A549 (cell line): ENCODE results near the gene ASB7.

Experiments
- BHLHE40 ChIP-seq: IDR thresholded peaks from 2 replicates; pipeline ENCODE4 v1.6.1; 2012; ENCODE audit warnings: low read depth, low read length, inconsistent platforms
- HMGXB4 ChIP-seq: fragments of 250-450 bp; sonication (Bioruptor Pico); IDR thresholded peaks from 2 replicates; pipeline ENCODE4 v1.5.0; 2021; ENCODE audit warnings: mild to moderate bottlenecking, moderate library complexity, borderline replicate concordance
- PBX3 ChIP-seq: IDR thresholded peaks from 2 replicates; pipeline ENCODE4 v1.6.1; 2012
- RCOR1 ChIP-seq: fragments of 150-350 bp; IDR thresholded peaks from 2 replicates; pipeline ENCODE4 v1.6.1; 2014; ENCODE audit warnings: antibody characterized with exemption, low read length, low read depth
- RFX5 ChIP-seq: fragments of 450-650 bp; IDR thresholded peaks from 2 replicates; pipeline ENCODE4 v1.7.1; 2014; ENCODE audit warnings: antibody characterized with exemption, mild to moderate bottlenecking, moderate library complexity
- RNF2 ChIP-seq: fragments of 200-600 bp; sonication (generic); IDR thresholded peaks from 2 replicates; pipeline ENCODE4 v1.6.1; 2016; ENCODE audit warnings: low read depth, mild to moderate bottlenecking, antibody characterized with exemption, moderate library complexity, borderline replicate concordance
- USF2 ChIP-seq: fragments of 450-650 bp; IDR thresholded peaks from 2 replicates; pipeline ENCODE4 v1.6.1; 2014; ENCODE audit warnings: antibody characterized with exemption
- ZC3H11A ChIP-seq: fragments of 450-650 bp; IDR thresholded peaks from 2 replicates; pipeline ENCODE4 v1.6.1; 2014; ENCODE audit warnings: antibody characterized with exemption, mild to moderate bottlenecking
- TF ChIP-seq, protein P1 (sequence below): fragments of >200 bp; sonication (Bioruptor Twin); formaldehyde crosslinking; IDR thresholded peaks from 3 replicates; pipeline ENCODE4 v1.5.1; 2016

GRCh38 chr15:100692671-100693070 is 90.3 kb downstream of the ASB7 start:
- TF ChIP-seq PBX3 (no peak), RFX5 (no peak), USF2 (no peak), ZC3H11A (no peak), BHLHE40 (no peak), RCOR1 (no peak), HMGXB4 (CRISPR knock-in tag) (no peak), RNF2 (no peak)
- TF ChIP-seq, protein P1, sequence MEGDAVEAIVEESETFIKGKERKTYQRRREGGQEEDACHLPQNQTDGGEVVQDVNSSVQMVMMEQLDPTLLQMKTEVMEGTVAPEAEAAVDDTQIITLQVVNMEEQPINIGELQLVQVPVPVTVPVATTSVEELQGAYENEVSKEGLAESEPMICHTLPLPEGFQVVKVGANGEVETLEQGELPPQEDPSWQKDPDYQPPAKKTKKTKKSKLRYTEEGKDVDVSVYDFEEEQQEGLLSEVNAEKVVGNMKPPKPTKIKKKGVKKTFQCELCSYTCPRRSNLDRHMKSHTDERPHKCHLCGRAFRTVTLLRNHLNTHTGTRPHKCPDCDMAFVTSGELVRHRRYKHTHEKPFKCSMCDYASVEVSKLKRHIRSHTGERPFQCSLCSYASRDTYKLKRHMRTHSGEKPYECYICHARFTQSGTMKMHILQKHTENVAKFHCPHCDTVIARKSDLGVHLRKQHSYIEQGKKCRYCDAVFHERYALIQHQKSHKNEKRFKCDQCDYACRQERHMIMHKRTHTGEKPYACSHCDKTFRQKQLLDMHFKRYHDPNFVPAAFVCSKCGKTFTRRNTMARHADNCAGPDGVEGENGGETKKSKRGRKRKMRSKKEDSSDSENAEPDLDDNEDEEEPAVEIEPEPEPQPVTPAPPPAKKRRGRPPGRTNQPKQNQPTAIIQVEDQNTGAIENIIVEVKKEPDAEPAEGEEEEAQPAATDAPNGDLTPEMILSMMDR: no peak
